Lower lobe of right lung (tissue), 2 donors: ENCODE measurements around the gene SMIM38. TPM values are rescaled to one million over a fixed set of nuclear protein-coding genes. Genes with fewer than 3 reads are reported as not detected.

Source experiments
- ATAC-seq, 2 donors: fragments of 200-7000 bp; cut with Tn5 transposase; one replicate each; pipeline ENCODE4 v1.9.1; 2020 to 2022; ENCODE audit warnings: mild to moderate bottlenecking in 2 of 2, moderate library complexity in 2 of 2
- DNase-seq: peaks from one replicate; pipeline ENCODE4 v3.0.0-alpha.2; 2020
- H3K27ac ChIP-seq: fragments of 200-600 bp; one replicate; pipeline ENCODE4 v1.8.0; 2022
- H3K27me3 ChIP-seq: fragments of 200-600 bp; one replicate; pipeline ENCODE4 v1.8.0; 2022; ENCODE audit warnings: low read depth
- H3K36me3 ChIP-seq: fragments of 200-600 bp; one replicate; pipeline ENCODE4 v1.8.0; 2022; ENCODE audit warnings: mild to moderate bottlenecking
- H3K4me1 ChIP-seq: fragments of 200-600 bp; one replicate; pipeline ENCODE4 v1.8.0; 2022
- H3K4me3 ChIP-seq: fragments of 200-600 bp; one replicate; pipeline ENCODE4 v1.8.0; 2022; ENCODE audit warnings: mild to moderate bottlenecking
- H3K9me3 ChIP-seq: fragments of 200-600 bp; one replicate; pipeline ENCODE4 v1.8.0; 2022
- CTCF ChIP-seq: fragments of 200-600 bp; IDR thresholded peaks from one replicate; pipeline ENCODE4 v1.8.0; 2022; ENCODE audit warnings: antibody characterized with exemption, mild to moderate bottlenecking
- intact Hi-C: fragments of 100-400 bp; cut with DNase I; formaldehyde crosslinking; loops from one replicate; pipeline ENCODE4 v1.11.0; 2022
- total RNA-seq: library from RNA; stranded (reverse); fragmentation: NEBNext Ultra II Directional; extraction: Animal tissue kit (Norgen Biotek cat#: 25700); gene quantifications from one replicate; pipeline ENCODE4 v1.2.1, GENCODE V29; 2021
- donor health status: DM: no; HTN: yes; CAD: no; lungs with severe emphysema.

The SMIM38 gene
- total RNA-seq, 1 donor from 2014 or later, result not detected

GRCh38 chr11:69169479-69169878 lies 13.7 kb downstream of the SMIM38 start:
- no peak for ATAC-seq
- Histone ChIP-seq H3K36me3 (no peaks in the 10 kb centered on the region), H3K9me3 (no peaks in the 10 kb centered on the region), H3K27ac (no peak overlapping the region), H3K4me1 (peaks cover 10% of the 10 kb centered on the region), H3K4me3 (no peak overlapping the region), H3K27me3 (no peaks in the 10 kb centered on the region)
- TF ChIP-seq CTCF, result no peak
- intact Hi-C loops, result no loop called here
- no peak for DNase-seq

- no peaks in the 10 kb centered on the region for H3K36me3 ChIP-seq
- H3K27ac ChIP-seq, result no peak overlapping the region
- peaks cover 10% of the 10 kb centered on the region for H3K4me1 ChIP-seq
- DNase-seq (no peak), ATAC-seq (no peak)
- H3K27me3 ChIP-seq, result no peaks in the 10 kb centered on the region
- intact Hi-C loops, result no loop called here
- no peaks in the 10 kb centered on the region for H3K9me3 ChIP-seq
- no peak overlapping the region for H3K4me3 ChIP-seq
- no peak for TF ChIP-seq CTCF
These were observed 15.0 kb downstream of the SMIM38 start for GRCh38 chr11:69170704-69171103.

- TF ChIP-seq CTCF, result no peak
These were observed 15.9 kb downstream of the SMIM38 start for GRCh38 chr11:69171476-69172240.

GRCh38 chr11:69172674-69173073 lies 16.9 kb downstream of the SMIM38 start:
- H3K4me1 ChIP-seq, result no peaks in the 10 kb centered on the region
- no peaks in the 10 kb centered on the region for H3K27me3 ChIP-seq
- H3K9me3 ChIP-seq, result no peaks in the 10 kb centered on the region
- TF ChIP-seq CTCF, result no peak
- no peak for DNase-seq
- H3K36me3 ChIP-seq, result no peaks in the 10 kb centered on the region
- ATAC-seq, result no peak
- no peak overlapping the region for H3K4me3 ChIP-seq
- H3K27ac ChIP-seq, result no peak overlapping the region
- intact Hi-C loops, result no loop called here

More at GRCh38 chr11:69171476-69172240, 15.9 kb downstream of the SMIM38 start:
- DNase-seq, result no peak
- Histone ChIP-seq H3K4me1 (peaks cover 2% of the 10 kb centered on the region), H3K4me3 (no peak overlapping the region), H3K27ac (no peak overlapping the region), H3K27me3 (no peaks in the 10 kb centered on the region), H3K36me3 (no peaks in the 10 kb centered on the region), H3K9me3 (no peaks in the 10 kb centered on the region)
- intact Hi-C loops, result no loop called here
- no peak for ATAC-seq

- TF ChIP-seq CTCF, result no peak
- ATAC-seq (no peak), DNase-seq (no peak)
- H3K36me3 ChIP-seq, result no peaks in the 10 kb centered on the region
- no peaks in the 10 kb centered on the region for H3K4me1 ChIP-seq
- no peaks in the 10 kb centered on the region for H3K9me3 ChIP-seq
- no peaks in the 10 kb centered on the region for H3K27me3 ChIP-seq
- H3K4me3 ChIP-seq, result no peak overlapping the region
- no peak overlapping the region for H3K27ac ChIP-seq
- intact Hi-C loops, result no loop called here
These were observed 17.6 kb downstream of the SMIM38 start for GRCh38 chr11:69173331-69173730.
